ENCODE data around the gene ADORA1. TPM values are rescaled to one million over a fixed set of nuclear protein-coding genes. Genes with fewer than 3 reads are reported as not detected.

Gene ADORA1
- polyA plus RNA-seq, 1 donor from 2014 or later = not detected

DNA sequence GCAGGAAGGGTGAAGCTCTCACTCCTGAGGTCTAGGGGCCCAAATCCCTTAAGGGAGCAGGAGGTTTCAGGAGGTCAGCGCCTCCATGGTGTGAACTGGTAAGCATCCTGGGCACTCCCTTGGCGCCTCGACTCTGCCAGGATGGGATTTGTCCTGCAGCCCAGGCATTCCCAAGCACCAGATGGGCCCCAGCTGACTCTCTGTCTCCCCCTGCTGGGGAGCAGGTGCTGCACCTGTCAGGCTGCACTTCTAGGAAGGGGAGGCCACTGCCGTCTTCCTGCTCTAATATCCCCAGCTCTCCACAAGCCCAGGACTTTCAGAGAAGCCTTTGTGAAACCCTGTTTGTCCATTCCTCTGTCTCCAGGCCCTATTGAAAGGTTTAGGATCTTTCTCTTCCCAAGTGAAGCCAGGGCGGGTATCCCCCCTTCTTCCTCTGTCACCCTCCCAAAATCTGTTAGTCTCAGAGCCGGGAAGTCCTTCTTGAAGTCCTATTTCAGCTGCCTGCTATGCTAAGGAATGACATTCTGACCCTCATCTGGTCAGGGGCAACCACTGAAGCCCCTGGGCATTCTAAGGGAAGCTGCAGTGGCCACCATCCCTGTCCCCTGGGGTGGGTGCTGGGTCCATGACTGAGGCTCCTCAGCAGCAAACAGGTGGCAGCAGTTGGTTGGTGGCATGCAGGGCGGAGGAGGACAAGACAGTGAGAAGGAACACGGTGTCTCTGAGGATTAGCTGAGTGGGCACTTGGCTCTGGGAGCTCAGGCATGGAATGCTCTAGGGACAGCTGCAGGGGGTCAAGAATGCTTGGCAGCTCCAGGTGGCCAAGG lies 44.9 kb downstream of the ADORA1 start:
- Mint-ChIP-seq H3K27ac (no peak overlapping the region), H3K4me1 (peaks cover 0 to 2% (median 0%) of the 10 kb centered on the region in 3 donors), H3K4me3 (no peak overlapping the region), H3K36me3 (no peaks in the 10 kb centered on the region), H3K9me3 (no peaks in the 10 kb centered on the region), H3K27me3 (peaks cover 5% of the 10 kb centered on the region)

DNA sequence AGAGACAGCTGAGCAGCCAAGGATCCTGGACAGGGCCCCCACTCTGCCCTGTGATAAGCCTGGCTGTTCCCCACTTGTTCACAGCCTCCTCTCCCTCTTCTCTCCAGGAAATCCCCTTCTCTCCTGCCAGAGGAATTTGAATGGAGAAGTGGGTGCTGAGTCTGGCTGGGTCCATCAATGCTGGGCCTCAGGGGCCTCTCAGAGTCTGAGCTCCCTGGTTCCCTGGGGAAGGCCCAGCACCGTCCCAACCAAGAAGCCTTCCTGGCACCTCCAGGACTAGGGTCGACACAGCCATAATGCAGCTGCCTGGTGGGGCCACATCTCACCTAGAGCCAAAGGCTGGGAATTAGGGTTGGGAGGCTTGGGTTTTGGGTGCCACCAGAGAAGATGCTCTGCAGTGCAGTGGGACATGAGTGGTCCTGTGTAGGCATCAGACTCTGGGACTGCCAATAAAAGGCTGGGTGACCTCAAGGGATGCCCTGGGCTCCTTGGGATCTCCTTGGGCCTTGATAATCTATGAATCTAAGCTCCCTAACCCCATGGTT lies 45.6 kb downstream of the ADORA1 start:
- Mint-ChIP-seq H3K27ac (no peak overlapping the region), H3K4me3 (no peak overlapping the region), H3K36me3 (no peaks in the 10 kb centered on the region), H3K4me1 (peaks cover 0 to 3% (median 0%) of the 10 kb centered on the region in 3 donors), H3K9me3 (no peaks in the 10 kb centered on the region), H3K27me3 (peaks cover 5% of the 10 kb centered on the region)

DNA sequence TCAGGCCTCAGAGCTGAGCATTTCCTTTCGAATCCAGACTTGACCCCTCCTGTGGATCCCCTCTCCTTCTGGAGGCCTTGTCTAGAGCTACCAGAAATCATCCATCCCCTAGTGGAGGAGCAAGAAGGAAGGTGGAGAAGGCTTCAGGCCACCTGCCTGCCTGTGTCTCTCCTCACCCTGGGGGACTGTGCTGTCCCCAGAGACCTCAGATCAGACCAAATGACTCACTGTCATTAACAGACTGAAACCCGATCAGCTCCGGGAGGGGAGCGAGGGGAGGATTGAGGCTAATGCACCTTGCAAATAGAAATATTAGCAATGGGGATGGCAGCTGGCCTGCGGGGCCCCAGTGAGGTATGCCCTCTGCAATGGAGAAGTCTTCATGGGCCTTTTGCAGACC lies 46.0 kb downstream of the ADORA1 start:
- Mint-ChIP-seq H3K9me3 (no peaks in the 10 kb centered on the region), H3K36me3 (no peaks in the 10 kb centered on the region), H3K27me3 (peaks cover 5% of the 10 kb centered on the region), H3K4me1 (peaks cover 0 to 3% (median 0%) of the 10 kb centered on the region in 3 donors), H3K27ac (no peak overlapping the region), H3K4me3 (no peak overlapping the region)

- no peak overlapping the region for H3K4me3 Mint-ChIP-seq
- no peak overlapping the region for H3K27ac Mint-ChIP-seq
- H3K36me3 Mint-ChIP-seq = no peaks in the 10 kb centered on the region
- H3K4me1 Mint-ChIP-seq = peaks cover 0 to 3% (median 0%) of the 10 kb centered on the region in 3 donors
- no peaks in the 10 kb centered on the region for H3K9me3 Mint-ChIP-seq
- peaks cover 9% of the 10 kb centered on the region for H3K27me3 Mint-ChIP-seq
These were observed 46.9 kb downstream of the ADORA1 start for GRCh38 chr1:203174324-203174985.

GRCh38 chr1:203175237-203175826 lies 47.8 kb downstream of the ADORA1 start, which contains the start of gene MYBPH:
TSS of gene MYBPH (minus strand) at chr1:203175826. CDS start at chr1:203175755, 71 bp downstream.
- Mint-ChIP-seq H3K27ac (no peak within 1 kb of the TSS), H3K4me1 (peaks cover 0 to 3% (median 0%) of the 10 kb centered on the region in 3 donors), H3K4me3 (no peak within 1 kb of the TSS), H3K36me3 (no peaks in the 10 kb centered on the region), H3K27me3 (peaks cover 9% of the 10 kb centered on the region), H3K9me3 (no peaks in the 10 kb centered on the region)

DNA sequence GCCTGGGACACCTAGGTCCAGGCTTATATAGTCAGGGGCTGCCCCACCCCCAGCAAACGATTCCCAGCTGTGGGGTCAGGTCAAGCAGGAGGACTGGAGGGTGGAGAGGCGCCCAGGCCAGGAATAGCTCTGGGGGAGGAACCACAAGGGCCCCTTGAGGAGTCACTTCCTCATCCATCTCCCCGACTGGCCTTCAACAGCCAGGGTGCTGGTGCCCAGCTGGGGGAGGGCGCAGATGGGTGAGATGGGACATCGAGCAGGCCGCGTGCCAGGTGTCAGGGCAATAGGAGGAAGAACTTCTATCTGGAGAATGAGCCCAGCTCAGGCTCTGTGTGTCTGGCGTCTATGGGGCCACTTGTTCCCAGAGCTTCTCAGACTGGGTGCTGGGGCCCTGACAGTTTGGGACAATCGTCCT lies 48.3 kb downstream of the ADORA1 start:
- Mint-ChIP-seq H3K4me1 (peaks cover 0 to 3% (median 0%) of the 10 kb centered on the region in 3 donors), H3K36me3 (no peaks in the 10 kb centered on the region), H3K4me3 (no peak overlapping the region), H3K27me3 (peaks cover 9% of the 10 kb centered on the region), H3K9me3 (no peaks in the 10 kb centered on the region), H3K27ac (no peak overlapping the region)

- peaks cover 9% of the 10 kb centered on the region for H3K27me3 Mint-ChIP-seq
- peaks cover 0 to 3% (median 0%) of the 10 kb centered on the region in 3 donors for H3K4me1 Mint-ChIP-seq
- no peak overlapping the region for H3K4me3 Mint-ChIP-seq
- H3K36me3 Mint-ChIP-seq = no peaks in the 10 kb centered on the region
- no peak overlapping the region for H3K27ac Mint-ChIP-seq
- no peaks in the 10 kb centered on the region for H3K9me3 Mint-ChIP-seq
These were observed 48.9 kb downstream of the ADORA1 start for GRCh38 chr1:203176273-203177035.

- H3K27me3 Mint-ChIP-seq = peaks cover 9% of the 10 kb centered on the region
- H3K9me3 Mint-ChIP-seq = no peaks in the 10 kb centered on the region
- H3K4me1 Mint-ChIP-seq = peaks cover 0 to 3% (median 0%) of the 10 kb centered on the region in 3 donors
- H3K27ac Mint-ChIP-seq = no peak overlapping the region
- no peaks in the 10 kb centered on the region for H3K36me3 Mint-ChIP-seq
- no peak overlapping the region for H3K4me3 Mint-ChIP-seq
These were observed 49.5 kb downstream of the ADORA1 start for GRCh38 chr1:203177036-203177405.

- Mint-ChIP-seq H3K27ac (no peak overlapping the region), H3K4me1 (peaks cover 0 to 3% (median 0%) of the 10 kb centered on the region in 3 donors), H3K4me3 (no peak overlapping the region), H3K36me3 (no peaks in the 10 kb centered on the region), H3K27me3 (peaks cover 9% of the 10 kb centered on the region), H3K9me3 (no peaks in the 10 kb centered on the region)
These were observed 50.0 kb downstream of the ADORA1 start for GRCh38 chr1:203177470-203178039.

DNA sequence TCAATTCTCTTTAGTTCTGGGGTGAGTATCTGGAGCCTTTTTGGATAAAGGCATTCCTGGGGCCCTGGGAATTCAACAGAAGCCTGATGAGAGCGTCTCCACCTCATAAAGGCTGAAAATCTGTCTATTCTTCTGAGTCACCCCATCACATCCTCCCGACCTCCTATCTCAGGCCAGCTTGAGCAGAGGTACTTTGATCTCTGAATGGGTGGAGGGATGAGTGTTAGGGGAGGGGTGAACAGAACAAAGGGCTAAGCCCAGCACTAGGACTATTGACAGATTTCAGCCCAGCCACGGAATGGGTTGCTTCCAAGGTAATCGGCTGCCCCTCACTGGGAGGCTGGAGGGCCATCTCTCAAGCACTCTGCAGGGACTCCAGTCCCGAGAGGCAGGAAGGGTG lies 50.6 kb downstream of the ADORA1 start:
- H3K9me3 Mint-ChIP-seq = no peaks in the 10 kb centered on the region
- no peaks in the 10 kb centered on the region for H3K36me3 Mint-ChIP-seq
- no peak overlapping the region for H3K4me3 Mint-ChIP-seq
- no peak overlapping the region for H3K27ac Mint-ChIP-seq
- H3K4me1 Mint-ChIP-seq = peaks cover 0 to 3% (median 0%) of the 10 kb centered on the region in 3 donors
- peaks cover 9% of the 10 kb centered on the region for H3K27me3 Mint-ChIP-seq

DNA sequence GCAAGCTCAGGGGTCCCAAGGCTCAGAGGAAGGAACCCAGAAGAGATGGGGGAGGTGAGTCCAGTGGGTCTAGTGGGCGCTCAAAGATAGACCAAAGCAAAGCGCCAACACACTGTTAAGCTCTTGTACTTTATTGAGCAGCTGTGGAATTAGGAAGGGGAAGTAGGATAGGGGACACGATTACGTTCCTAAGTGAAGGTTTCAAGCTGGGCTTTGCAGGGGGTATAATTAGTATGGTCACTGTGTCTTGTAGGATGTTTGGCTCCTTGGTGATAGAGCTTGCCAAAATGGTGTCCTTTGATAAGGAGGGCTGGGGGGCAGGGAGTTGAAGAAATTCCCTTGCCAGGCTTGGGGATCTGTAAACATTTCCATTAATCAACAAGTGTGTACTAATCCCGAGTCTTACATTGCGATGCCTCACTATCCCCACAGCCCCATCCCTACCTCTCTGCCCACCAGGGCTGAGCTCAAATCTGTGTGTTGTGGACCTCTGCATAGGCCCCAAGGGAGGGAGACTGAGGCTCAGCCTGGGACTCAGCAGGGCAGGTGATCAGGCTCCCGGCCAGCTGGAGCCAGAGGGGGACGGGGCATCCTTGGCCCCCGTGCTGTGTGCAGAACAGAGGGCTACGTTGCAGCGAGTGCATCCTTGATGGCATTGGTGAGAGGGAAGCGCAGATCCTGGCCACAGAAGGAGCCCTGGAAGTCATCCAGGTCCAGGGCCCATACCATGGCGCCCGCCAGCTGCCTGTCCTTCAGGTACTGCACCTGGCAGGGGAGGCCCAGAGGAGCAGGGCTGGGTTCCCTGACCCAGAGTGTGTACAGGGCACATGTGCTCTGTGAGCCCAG lies 51.5 kb downstream of the ADORA1 start:
- Mint-ChIP-seq H3K36me3 (no peaks in the 10 kb centered on the region), H3K27me3 (peaks cover 9% of the 10 kb centered on the region), H3K4me1 (peaks cover 0 to 3% (median 0%) of the 10 kb centered on the region in 3 donors), H3K4me3 (no peak overlapping the region), H3K9me3 (no peaks in the 10 kb centered on the region), H3K27ac (no peak overlapping the region)

- H3K4me3 Mint-ChIP-seq = no peak overlapping the region
- H3K9me3 Mint-ChIP-seq = no peaks in the 10 kb centered on the region
- peaks cover 0 to 3% (median 0%) of the 10 kb centered on the region in 3 donors for H3K4me1 Mint-ChIP-seq
- H3K27me3 Mint-ChIP-seq = peaks cover 9% of the 10 kb centered on the region
- no peaks in the 10 kb centered on the region for H3K36me3 Mint-ChIP-seq
- H3K27ac Mint-ChIP-seq = no peak overlapping the region
These were observed 52.1 kb downstream of the ADORA1 start for GRCh38 chr1:203179667-203180005.

GRCh38 chr1:203180611-203181330 lies 53.2 kb downstream of the ADORA1 start:
- H3K4me3 Mint-ChIP-seq = no peak overlapping the region
- H3K4me1 Mint-ChIP-seq = peaks cover 0 to 2% (median 0%) of the 10 kb centered on the region in 3 donors
- no peaks in the 10 kb centered on the region for H3K36me3 Mint-ChIP-seq
- H3K9me3 Mint-ChIP-seq = no peaks in the 10 kb centered on the region
- peaks cover 9% of the 10 kb centered on the region for H3K27me3 Mint-ChIP-seq
- peak overlapping the region in 1 of 3 donors; percentile 73 for H3K27ac Mint-ChIP-seq

Measured in IgD-negative memory B cell (primary cell).